Loucy (cell line): ENCODE measurements around the gene AFAP1L1.

Experiments
- EZH2phosphoT487 ChIP-seq: fragments of 200-600 bp; IDR thresholded peaks from 2 replicates; pipeline ENCODE4 v1.6.1; 2018; ENCODE audit warnings: antibody characterized with exemption, mild to moderate bottlenecking, moderate library complexity, borderline replicate concordance
- TF ChIP-seq, protein P1 (sequence below): fragments of 200-600 bp; sonication (generic); conservative IDR thresholded peaks from 2 replicates; pipeline ENCODE4 v1.5.1; 2014; ENCODE audit warnings: mild to moderate bottlenecking, antibody characterized with exemption, low read length

GRCh38 chr5:149280802-149281201 lies 9.1 kb downstream of the AFAP1L1 start:
- TF ChIP-seq EZH2phosphoT487 = no peak
- TF ChIP-seq, protein P1, sequence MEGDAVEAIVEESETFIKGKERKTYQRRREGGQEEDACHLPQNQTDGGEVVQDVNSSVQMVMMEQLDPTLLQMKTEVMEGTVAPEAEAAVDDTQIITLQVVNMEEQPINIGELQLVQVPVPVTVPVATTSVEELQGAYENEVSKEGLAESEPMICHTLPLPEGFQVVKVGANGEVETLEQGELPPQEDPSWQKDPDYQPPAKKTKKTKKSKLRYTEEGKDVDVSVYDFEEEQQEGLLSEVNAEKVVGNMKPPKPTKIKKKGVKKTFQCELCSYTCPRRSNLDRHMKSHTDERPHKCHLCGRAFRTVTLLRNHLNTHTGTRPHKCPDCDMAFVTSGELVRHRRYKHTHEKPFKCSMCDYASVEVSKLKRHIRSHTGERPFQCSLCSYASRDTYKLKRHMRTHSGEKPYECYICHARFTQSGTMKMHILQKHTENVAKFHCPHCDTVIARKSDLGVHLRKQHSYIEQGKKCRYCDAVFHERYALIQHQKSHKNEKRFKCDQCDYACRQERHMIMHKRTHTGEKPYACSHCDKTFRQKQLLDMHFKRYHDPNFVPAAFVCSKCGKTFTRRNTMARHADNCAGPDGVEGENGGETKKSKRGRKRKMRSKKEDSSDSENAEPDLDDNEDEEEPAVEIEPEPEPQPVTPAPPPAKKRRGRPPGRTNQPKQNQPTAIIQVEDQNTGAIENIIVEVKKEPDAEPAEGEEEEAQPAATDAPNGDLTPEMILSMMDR = no peak
